Epidermal melanocyte (primary cell): Measurements from ENCODE around the gene IL24.

Experiments
- DNase-seq: peaks from one replicate; pipeline ENCODE4 v3.0.0; 2011; ENCODE audit warnings: low spot score; ENCODE audit not compliant: insufficient read length

The IL24 gene

GRCh38 chr1:206951318-206952100 is 54.3 kb downstream of the IL24 start:
- no peak for DNase-seq

- DNase-seq = no peak
Observed at GRCh38 chr1:206952171-206952570, 54.9 kb downstream of the IL24 start.

GRCh38 chr1:206953126-206953525 is 55.9 kb downstream of the IL24 start:
- no peak for DNase-seq

- no peak for DNase-seq
Observed at GRCh38 chr1:206953626-206954025, 56.4 kb downstream of the IL24 start.
